Neural crest cell (in vitro differentiated cells): Measurements from ENCODE around the gene KLHL6. TPM values are rescaled to one million over a fixed set of nuclear protein-coding genes. Genes with fewer than 3 reads are reported as not detected.
A peak's percentile ranks its signal among the peaks of the same experiment; 100 is the strongest.
"Not testable (repeated sequence)": the region's sequence is repeated elsewhere in the genome, so short reads cannot be mapped to it uniquely, and the experiment has no call there.

Experiments
- DNase-seq: peaks from one replicate; pipeline ENCODE4 v3.0.0; 2021; ENCODE audit warnings: low read depth, mixed read lengths, low spot score
- H3K27ac Mint-ChIP-seq: one replicate; pipeline ENCODE4 v1.8.0; 2021; ENCODE audit warnings: mild to moderate bottlenecking, mixed read lengths; ENCODE audit not compliant: unreplicated experiment
- H3K27me3 Mint-ChIP-seq: 2 replicates; pipeline ENCODE4 v1.8.0; 2021; ENCODE audit warnings: low read depth, mild to moderate bottlenecking, mixed read lengths
- H3K36me3 Mint-ChIP-seq: 2 replicates; pipeline ENCODE4 v1.8.0; 2021; ENCODE audit warnings: low read depth, mild to moderate bottlenecking, mixed read lengths
- H3K4me1 Mint-ChIP-seq: 2 replicates; pipeline ENCODE4 v1.8.0; 2021; ENCODE audit warnings: mixed read lengths
- H3K4me3 Mint-ChIP-seq: one replicate; pipeline ENCODE4 v1.8.0; 2021; ENCODE audit warnings: mild to moderate bottlenecking, mixed read lengths
- H3K9me3 Mint-ChIP-seq: 2 replicates; pipeline ENCODE4 v1.8.0; 2021; ENCODE audit warnings: mixed read lengths
- total RNA-seq: library from RNA; stranded (reverse); gene quantifications from 2 replicates; pipeline ENCODE4 v1.2.1, GENCODE V29; 2021
- TF ChIP-seq, protein P1 (sequence below): fragments of 200-600 bp; sonication (generic); conservative IDR thresholded peaks from 2 replicates; pipeline ENCODE4 v1.5.0; 2021; ENCODE audit warnings: antibody characterized with exemption, mild to moderate bottlenecking

The KLHL6 gene
- total RNA-seq, 1 donor from 2014 or later = 0.12 TPM

DNA sequence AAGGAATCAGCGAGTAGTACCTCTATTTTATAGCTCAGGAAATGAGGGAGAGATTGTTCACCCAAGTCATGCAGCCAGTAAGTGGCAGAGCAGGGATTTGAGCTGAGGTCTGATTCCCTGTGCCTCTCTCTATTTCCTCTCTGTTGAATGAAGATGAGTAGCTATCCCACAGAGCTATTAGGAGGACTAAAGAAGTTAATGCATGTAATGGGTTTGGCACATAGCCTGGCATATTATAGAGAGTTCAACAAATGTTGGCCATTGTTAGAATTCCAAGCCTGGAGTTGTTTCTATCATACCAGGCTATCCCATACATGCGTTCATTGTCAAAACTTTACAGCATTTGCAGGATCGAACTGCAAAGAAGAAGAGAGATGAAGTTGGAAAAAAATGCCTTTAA is 21.8 kb upstream of the KLHL6 start:
- no peaks in the 10 kb centered on the region for H3K27me3 Mint-ChIP-seq
- H3K4me1 Mint-ChIP-seq = peaks cover 25% of the 10 kb centered on the region
- H3K4me3 Mint-ChIP-seq = no peak overlapping the region
- no peaks in the 10 kb centered on the region for H3K36me3 Mint-ChIP-seq
- no peaks in the 10 kb centered on the region for H3K9me3 Mint-ChIP-seq
- H3K27ac Mint-ChIP-seq = no peak overlapping the region
- DNase-seq = no peak
- TF ChIP-seq, protein P1, sequence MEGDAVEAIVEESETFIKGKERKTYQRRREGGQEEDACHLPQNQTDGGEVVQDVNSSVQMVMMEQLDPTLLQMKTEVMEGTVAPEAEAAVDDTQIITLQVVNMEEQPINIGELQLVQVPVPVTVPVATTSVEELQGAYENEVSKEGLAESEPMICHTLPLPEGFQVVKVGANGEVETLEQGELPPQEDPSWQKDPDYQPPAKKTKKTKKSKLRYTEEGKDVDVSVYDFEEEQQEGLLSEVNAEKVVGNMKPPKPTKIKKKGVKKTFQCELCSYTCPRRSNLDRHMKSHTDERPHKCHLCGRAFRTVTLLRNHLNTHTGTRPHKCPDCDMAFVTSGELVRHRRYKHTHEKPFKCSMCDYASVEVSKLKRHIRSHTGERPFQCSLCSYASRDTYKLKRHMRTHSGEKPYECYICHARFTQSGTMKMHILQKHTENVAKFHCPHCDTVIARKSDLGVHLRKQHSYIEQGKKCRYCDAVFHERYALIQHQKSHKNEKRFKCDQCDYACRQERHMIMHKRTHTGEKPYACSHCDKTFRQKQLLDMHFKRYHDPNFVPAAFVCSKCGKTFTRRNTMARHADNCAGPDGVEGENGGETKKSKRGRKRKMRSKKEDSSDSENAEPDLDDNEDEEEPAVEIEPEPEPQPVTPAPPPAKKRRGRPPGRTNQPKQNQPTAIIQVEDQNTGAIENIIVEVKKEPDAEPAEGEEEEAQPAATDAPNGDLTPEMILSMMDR = no peak

DNA sequence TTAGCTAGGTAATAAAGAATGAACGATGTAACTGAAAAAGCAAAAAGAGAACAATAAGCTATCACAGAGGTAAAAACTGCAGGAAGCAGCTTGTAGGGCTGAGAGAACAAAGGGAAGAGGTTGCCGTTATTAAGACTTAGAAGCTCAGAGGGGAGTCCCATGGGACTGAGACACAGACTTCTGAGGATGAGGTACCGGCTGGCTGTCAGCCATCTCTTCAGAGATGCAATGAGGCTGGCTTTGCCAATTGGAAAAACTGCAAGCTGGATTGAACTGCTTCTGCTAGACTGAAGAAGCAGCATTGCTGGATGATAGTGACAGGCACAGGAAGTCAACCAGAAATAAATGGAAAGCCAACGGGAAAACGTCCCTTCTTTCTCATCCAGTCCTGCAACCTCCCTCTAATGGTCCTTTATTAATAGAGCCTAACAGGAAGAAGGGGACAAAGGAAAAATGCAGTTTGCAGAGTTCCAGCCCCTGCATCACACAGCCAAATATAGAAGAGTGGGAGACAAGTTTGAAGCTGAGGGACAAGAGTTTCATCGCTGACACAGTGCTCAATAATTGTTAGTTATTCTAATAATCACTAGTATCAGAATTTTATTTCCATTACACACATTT is 21.1 kb upstream of the KLHL6 start:
- Mint-ChIP-seq H3K27ac (peak overlapping the region; percentile 63), H3K4me3 (no peak overlapping the region), H3K27me3 (no peaks in the 10 kb centered on the region), H3K4me1 (peaks cover 21% of the 10 kb centered on the region), H3K36me3 (no peaks in the 10 kb centered on the region), H3K9me3 (no peaks in the 10 kb centered on the region)
- TF ChIP-seq, protein P1 = no peak
- DNase-seq = no peak

- Mint-ChIP-seq H3K9me3 (peaks cover 2% of the 10 kb centered on the region), H3K36me3 (no peaks in the 10 kb centered on the region), H3K4me3 (no peak overlapping the region), H3K4me1 (peaks cover 11% of the 10 kb centered on the region), H3K27me3 (peaks cover 2% of the 10 kb centered on the region), H3K27ac (no peak overlapping the region)
- DNase-seq = no peak
- TF ChIP-seq, protein P1 = no peak
Observed at GRCh38 chr3:183572935-183573334, 17.4 kb upstream of the KLHL6 start.

GRCh38 chr3:183570191-183570590 is 14.7 kb upstream of the KLHL6 start:
- H3K27ac Mint-ChIP-seq, H3K27me3 Mint-ChIP-seq, H3K4me3 Mint-ChIP-seq, H3K36me3 Mint-ChIP-seq, DNase-seq, H3K4me1 Mint-ChIP-seq, H3K9me3 Mint-ChIP-seq: not testable (repeated sequence)

- no peak overlapping the region for H3K27ac Mint-ChIP-seq
- H3K9me3 Mint-ChIP-seq = peaks cover 5% of the 10 kb centered on the region
- TF ChIP-seq, protein P1 = no peak
- no peaks in the 10 kb centered on the region for H3K36me3 Mint-ChIP-seq
- H3K4me1 Mint-ChIP-seq = peaks cover 15% of the 10 kb centered on the region
- peaks cover 2% of the 10 kb centered on the region for H3K27me3 Mint-ChIP-seq
- no peak for DNase-seq
- H3K4me3 Mint-ChIP-seq = no peak overlapping the region
Observed at GRCh38 chr3:183566880-183567279, 11.4 kb upstream of the KLHL6 start.

DNA sequence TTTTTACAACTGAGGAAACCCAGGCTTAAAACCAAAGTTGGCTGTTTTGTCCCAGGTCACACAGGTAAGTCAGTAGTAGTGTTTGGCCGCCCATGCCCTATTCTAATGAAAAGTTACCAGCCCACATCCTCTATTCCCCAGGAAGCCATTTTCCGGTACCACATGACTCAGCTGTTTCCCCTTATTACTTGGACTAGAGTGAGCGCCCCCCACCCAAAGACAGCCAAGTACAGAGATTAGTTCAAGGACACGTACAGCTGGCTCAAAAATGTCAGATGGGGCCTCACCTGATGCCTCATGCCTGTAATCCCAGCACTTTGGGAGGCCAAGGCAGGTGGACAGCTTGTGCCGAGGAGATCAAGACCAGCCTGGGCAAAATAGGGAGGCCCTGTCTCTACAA is 8.5 kb upstream of the KLHL6 start:
- Mint-ChIP-seq H3K27me3 (no peaks in the 10 kb centered on the region), H3K4me3 (no peak overlapping the region), H3K9me3 (peaks cover 3% of the 10 kb centered on the region), H3K27ac (no peak overlapping the region), H3K36me3 (no peaks in the 10 kb centered on the region), H3K4me1 (peaks cover 15% of the 10 kb centered on the region)
- no peak for DNase-seq
- TF ChIP-seq, protein P1 = no peak
